Testis (tissue), 2 donors: Measurements from ENCODE around the gene TP53.

Source experiments
- CTCF ChIP-seq, 3 experiments: fragments of 450-650 bp in 2 of 3; fragments of 200-600 bp in 1 of 3; sonication (generic) in 1 of 3; IDR thresholded peaks; one replicate each; pipeline ENCODE4 v1.5.1; 2016 to 2019; ENCODE audit warnings: antibody characterized with exemption in 3 of 3, mild to moderate bottlenecking in 2 of 3, moderate library complexity in 1 of 3
- POLR2A ChIP-seq: fragments of 450-650 bp; IDR thresholded peaks from one replicate; pipeline ENCODE4 v1.6.1; 2017; ENCODE audit warnings: antibody characterized with exemption, mild to moderate bottlenecking, moderate library complexity

DNA sequence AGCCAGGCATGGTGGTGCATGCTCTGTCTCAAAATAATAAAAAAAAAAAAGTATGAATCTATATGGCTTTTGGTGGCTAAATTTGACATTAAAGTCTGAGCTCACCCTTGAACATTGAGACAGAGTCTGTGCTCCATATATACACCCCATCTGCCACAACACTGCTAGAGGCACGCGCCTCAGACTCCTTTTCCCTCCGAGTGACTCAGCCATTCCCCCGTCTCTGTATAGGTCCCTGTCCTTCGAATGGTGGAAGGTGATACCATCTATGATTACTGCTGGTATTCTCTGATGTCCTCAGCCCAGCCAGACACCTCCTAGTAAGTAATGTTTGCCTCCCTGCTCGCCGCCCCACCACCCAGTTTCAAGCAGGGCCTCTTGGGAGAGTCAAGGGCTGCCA, 13.2 kb upstream of the TP53 start:
- TF ChIP-seq CTCF (IDR thresholded peaks at IDR 0.05) (no peak), POLR2A (no peak)
